Cardiac septum (tissue), 1 donor: Measurements from ENCODE around the gene P2RY1. TPM values are rescaled to one million over a fixed set of nuclear protein-coding genes. Genes with fewer than 3 reads are reported as not detected.
"Not testable (repeated sequence)": the region's sequence is repeated elsewhere in the genome, so short reads cannot be mapped to it uniquely, and the experiment has no call there.

Source experiments
- DNase-seq: peaks from one replicate; pipeline ENCODE4 v3.0.0-alpha.2; 2020; ENCODE audit warnings: low spot score
- intact Hi-C: fragments of 100-400 bp; cut with DNase I; formaldehyde crosslinking; loops from one replicate; pipeline ENCODE4 v1.14.0; 2022
- total RNA-seq: library from RNA; stranded (reverse); fragmentation: NEBNext Ultra II Directional; extraction: Animal tissue kit (Norgen Biotek cat#: 25700); gene quantifications from one replicate; pipeline ENCODE4 v1.2.1, GENCODE V29; 2021
- donor health status: DM: no; HTN: no; CAD: no.

P2RY1 gene
- total RNA-seq, 1 donor from 2014 or later: 4.8 TPM

- intact Hi-C loops: loop anchor here (10.0 kb wide), 2 partner anchors 249 to 629 kb away; no protein-coding TSS in a partner anchor
- peak; percentile 80 for DNase-seq
Measured at GRCh38 chr3:152834191-152834775, 648 bp upstream of the P2RY1 start.

DNA sequence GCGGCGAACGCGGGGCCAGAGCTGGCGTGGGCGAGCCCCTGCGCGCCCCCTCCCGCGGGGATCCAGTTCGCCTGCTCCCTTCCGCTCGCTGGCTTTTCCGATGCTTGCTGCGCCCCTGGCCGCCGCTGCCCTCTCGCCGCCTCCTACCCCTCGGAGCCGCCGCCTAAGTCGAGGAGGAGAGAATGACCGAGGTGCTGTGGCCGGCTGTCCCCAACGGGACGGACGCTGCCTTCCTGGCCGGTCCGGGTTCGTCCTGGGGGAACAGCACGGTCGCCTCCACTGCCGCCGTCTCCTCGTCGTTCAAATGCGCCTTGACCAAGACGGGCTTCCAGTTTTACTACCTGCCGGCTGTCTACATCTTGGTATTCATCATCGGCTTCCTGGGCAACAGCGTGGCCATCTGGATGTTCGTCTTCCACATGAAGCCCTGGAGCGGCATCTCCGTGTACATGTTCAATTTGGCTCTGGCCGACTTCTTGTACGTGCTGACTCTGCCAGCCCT lies 721 bp downstream of the P2RY1 start:
- intact Hi-C loops: loop anchor here (10.0 kb wide), 2 partner anchors 251 to 631 kb away; no protein-coding TSS in a partner anchor
- DNase-seq: no peak

DNA sequence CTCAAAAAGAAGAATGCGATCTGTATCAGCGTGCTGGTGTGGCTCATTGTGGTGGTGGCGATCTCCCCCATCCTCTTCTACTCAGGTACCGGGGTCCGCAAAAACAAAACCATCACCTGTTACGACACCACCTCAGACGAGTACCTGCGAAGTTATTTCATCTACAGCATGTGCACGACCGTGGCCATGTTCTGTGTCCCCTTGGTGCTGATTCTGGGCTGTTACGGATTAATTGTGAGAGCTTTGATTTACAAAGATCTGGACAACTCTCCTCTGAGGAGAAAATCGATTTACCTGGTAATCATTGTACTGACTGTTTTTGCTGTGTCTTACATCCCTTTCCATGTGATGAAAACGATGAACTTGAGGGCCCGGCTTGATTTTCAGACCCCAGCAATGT lies 1.3 kb downstream of the P2RY1 start:
- intact Hi-C loops: loop anchor here (10.0 kb wide), 2 partner anchors 251 to 631 kb away; no protein-coding TSS in a partner anchor
- DNase-seq: no peak

DNA sequence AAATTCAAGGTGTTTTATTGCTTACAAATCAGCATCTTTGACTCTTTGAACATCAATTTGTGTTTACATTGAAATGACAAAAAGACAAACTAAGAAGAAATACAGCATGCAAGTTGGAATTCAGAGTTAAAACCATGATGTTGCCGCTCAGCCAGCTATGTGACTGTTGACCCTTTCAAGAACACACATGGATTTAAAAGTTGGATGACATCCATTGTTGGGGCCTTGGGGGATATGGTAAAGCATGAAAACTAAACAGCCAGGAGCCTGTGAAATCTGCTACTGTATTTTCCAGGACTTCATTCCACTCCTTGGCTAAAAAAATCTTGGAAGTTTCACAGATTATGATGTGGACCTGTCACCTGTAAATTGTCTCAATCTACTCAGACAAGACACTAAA lies 4.6 kb downstream of the P2RY1 start:
- DNase-seq: no peak
- intact Hi-C loops: loop anchor here (10.0 kb wide), 2 partner anchors 255 to 635 kb away; no protein-coding TSS in a partner anchor

DNA sequence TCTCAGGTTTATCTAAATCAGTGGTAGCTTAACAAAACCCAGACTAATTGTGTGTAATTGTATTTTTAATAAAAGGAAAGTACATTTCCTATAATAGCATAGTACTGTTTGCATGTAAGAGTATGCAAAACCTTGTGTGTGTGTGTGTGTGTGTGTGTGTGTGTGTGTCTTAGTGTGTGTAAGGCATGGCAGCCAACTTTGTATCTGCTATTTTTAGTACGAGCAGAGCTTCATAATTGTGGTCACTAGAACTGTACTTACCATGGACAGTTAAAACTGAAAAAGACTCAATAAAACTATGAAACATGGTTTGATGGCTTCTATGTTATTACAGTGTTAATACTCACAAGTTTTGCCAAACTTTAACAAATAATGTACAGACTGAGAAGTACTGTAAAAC lies 6.2 kb downstream of the P2RY1 start:
- intact Hi-C loops: no loop called here
- no peak for DNase-seq

DNA sequence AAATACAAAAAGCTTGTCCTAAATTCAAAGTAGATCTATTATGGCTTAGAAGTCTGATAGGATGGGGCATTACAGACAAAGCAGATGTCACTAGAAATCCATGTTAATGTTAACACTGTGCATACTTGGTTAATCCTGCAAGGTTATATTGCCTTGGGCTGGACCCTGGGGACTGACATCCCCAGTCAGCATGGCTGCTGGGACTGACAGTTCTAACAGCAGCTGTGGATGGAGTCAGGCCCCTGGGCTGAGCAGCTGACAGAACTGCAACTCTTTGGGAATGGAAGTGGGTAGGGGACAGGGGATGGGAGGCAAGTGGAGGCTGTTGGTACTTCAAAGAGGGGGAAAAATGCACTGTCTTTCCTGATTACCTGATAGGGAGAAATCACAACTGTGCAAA lies 7.5 kb downstream of the P2RY1 start:
- intact Hi-C loops: no loop called here
- DNase-seq: no peak

DNA sequence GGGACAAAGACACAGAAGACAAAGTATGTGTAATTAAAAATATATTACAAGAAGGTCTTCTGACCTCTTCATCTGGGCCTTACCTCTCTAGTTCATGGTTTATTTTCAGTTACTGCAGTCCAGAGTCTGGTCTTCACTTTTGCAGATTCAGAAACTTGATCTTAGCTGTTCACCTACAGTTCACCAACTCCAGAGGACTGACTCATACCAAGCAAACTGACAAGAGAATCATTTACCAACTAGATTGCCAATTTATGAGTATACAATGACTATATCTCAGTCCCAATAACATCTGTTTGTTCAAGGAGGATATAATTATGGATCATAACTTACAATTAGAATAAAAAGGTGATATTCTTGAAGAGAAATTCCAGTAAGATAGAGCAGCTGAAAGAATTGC lies 9.0 kb downstream of the P2RY1 start:
- intact Hi-C loops: no loop called here
- DNase-seq: no peak

DNA sequence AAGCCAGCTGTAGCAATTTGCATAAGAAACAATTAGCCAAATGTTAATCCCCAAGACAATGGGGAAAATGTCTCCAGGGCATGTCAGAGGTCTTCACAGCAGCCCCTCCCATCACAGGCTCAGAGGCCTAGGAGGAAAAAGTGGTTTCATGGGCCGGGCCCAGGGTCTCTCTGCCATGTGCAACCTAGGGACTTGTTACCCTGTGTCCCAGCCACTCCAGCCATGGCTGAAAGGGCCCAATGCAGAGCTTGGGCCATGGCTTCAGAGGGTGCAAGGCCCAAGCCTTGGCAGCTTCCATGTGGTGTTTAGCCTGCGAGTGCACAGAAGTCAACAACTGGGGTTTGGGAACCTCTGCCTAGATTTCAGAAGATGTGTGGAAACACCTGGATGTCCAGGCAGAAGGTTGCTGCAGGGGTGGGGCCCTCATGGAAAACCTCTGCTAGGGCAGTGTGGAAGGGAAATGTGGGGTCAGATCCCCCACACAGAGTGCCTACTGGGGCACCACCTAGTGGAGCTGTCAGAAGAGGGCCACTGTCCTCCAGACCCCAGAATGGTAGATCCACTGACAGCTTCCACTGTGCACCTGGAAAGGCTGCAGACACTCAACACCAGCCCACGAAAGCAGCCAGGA lies 11.8 kb downstream of the P2RY1 start:
- intact Hi-C loops, DNase-seq: not testable (repeated sequence)

GRCh38 chr3:152847599-152847998 lies 12.7 kb downstream of the P2RY1 start:
- DNase-seq, intact Hi-C loops: not testable (repeated sequence)

DNA sequence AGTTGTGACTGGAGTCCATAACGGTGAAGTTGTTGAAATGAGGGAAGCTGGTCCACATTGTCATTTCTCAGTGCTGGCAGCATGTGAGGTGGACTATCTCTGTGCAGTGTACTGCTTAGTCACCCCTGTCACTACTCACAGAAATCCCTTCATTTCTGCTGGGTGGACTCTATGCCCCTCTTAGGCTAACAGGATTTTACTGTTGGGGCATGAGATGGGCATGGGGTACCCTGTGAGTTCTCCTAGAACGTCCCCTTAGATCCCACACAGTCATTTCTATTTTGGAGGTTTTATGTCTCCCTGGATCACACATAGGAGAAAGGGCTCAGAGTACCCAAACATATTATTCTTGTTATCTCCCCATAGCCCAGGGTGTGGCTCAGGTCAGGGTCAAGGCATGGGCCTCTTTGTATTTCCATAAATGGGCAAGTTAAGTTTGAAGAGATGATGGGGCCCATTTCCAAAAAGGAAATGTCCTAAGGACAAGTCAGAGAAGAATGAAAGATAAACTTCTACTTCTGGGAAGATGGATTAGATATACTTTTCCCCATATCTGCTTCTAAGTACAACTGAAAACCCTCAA lies 15.2 kb downstream of the P2RY1 start:
- no peak for DNase-seq
- intact Hi-C loops: no loop called here

DNA sequence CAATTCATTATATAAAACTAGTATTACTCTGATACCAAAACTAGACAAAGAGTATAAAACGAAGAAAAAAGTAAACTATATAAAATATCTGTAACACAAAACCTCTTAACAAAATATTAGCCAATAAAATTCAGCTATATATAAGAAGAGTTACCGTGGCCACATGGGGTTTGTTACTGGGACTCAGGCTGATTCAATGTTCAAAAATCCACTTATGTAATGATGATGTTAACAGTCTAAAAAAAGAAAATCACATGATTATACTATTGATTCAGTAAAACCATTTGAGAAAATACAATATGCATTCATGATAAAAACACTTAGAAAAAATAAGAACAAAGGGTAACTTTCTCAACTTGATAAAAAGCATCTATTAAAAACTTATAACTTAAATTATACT lies 18.3 kb downstream of the P2RY1 start:
- DNase-seq: no peak
- intact Hi-C loops: no loop called here

GRCh38 chr3:152857082-152857481 lies 22.2 kb downstream of the P2RY1 start:
- intact Hi-C loops: no loop called here
- no peak for DNase-seq

DNA sequence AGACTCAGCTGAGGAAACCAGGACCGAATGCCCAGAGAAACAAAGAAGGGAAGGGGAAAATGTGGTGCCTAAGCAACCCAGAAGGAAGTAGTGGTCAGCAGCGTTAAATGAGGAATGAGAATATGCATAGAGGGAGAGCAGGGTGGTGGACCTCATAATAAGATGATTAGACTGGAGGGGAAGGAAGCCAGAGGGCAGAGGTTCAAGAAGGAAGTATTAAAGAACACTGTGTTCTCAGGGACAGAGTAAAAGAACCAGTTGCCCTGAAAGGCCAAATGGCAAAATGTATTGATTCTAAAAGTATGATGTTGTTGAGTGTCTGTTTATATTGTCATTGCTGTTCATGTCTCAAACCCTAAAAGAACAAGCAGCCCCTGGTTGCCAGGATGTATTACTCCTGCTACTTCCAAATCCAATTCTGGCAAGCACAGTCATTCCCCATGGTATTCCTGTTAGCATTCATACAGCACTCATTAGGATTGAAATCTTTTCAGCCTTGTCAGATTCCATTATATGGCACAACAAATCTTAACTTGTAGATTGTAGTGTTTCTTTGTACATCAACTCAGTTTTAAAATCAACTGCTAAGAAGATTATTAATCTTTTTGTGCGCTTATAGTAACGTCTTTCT lies 23.4 kb downstream of the P2RY1 start:
- intact Hi-C loops: no loop called here
- DNase-seq: no peak

DNA sequence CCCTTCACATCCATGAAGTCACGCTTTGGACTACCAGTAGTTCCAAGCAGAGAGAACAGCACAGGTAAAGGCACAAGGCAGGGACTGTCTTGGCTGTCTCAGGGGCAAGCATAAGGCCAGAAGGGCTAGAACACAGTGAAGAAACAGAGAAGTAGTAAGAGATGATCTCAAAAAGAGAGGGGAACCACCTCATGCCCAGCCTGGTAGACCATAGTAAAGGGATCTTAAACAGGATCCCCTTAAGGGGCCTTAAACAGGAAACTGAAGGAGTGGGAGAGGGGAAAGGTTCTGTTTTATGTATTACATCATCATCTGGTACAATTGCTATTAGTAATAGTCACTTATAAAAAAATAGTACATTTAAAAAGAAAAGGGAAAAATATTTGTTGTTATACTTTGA lies 25.8 kb downstream of the P2RY1 start:
- no peak for DNase-seq

DNA sequence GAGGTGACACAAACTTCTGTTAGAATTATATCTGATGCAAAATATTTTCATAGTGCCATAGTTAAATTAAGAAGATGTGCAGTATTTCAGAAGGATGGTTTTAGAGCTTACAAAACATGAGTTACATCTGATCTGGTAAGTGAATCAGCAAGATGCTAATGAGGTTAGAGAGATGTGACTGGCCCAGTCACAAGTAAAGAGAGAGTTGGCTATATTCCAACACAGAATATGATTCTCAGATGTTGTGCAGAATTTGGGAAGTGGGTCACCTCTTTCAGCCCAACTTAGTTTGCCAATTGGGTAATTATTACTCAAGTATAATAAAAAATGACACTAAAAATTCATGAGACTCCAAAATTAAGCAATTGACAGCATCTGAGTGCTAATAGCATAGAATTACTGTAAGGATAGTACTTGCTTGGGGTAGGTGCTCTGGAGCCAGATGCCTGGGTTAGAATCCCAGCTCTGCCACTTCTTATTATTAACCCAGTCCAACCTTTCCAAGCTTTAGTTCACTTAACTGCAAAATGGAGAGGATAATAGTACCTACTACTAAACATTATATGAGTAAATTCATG lies 30.8 kb downstream of the P2RY1 start:
- intact Hi-C loops: no loop called here
- no peak for DNase-seq

More for the DNA sequence above, 25.8 kb downstream of the P2RY1 start:
- intact Hi-C loops: no loop called here

DNA sequence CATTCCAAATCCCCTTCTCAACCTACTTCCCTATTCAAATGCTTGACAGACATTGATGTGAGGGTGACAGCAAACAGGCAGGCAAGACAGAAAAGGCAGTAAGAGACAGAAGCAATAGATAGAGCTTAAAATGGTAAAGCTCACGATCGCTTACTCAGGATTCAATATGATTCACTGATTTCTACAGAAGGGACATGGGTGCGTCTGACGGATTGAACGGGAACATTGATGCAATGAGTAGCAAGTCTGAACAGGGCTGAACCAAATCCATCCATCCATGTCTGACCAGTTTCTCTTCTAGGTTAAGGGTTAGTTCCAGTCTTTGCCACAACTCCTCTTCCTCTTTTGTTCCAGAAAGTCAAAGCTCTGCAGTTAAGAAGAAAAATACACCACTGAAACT lies 35.1 kb downstream of the P2RY1 start:
- DNase-seq: no peak
- intact Hi-C loops: no loop called here

DNA sequence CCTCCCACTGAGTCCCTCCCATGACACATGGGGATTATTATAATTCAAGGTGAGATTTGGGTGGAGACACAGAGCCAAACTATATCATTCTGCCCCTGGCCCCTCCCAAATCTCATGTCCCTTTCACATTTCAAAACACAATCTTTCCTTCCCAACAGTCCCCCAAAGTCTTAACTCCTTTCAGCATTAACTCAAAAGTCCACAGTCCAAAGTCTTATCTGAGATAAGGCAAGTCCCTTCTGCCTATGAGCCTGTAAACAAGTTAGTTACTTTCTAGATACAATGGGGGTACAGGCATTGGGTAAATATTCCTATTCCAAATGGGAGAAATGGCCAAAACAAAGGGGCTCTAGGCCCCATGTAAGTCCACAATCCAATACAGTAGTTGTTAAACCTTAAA lies 38.4 kb downstream of the P2RY1 start:
- intact Hi-C loops, DNase-seq: not testable (repeated sequence)

GRCh38 chr3:152874896-152875749 lies 40.2 kb downstream of the P2RY1 start:
- intact Hi-C loops: no loop called here
- DNase-seq: no peak

DNA sequence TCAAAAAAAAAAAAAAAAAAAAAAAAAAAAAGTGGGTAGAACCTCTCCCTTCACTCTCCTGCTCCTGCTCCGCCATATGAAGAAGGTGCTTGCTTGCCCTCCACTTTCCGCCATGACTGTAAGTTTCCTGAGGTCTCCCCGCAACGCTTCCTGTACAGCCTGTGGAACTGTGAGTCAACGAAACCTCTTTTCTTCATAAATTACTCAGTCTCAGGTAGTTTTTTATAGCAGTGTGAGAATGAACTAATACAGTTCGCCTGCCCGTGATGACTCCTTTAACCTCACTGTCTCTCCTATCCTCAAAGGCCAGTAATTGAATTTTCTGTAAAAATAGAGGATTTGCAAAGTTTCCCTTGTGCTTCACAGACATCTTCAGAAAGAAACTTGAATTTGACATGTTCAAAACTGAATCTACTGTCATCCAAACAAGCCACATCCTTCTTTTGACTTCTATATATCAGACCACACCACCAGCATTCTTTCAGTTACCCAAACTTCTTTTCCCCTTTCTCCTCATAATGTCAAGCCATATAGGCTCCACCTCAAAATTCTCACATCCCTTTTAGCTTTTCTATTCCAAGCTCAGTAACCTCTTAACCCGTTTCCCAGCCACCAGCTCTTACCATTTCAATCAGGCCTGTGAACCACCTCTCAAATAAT lies 44.3 kb downstream of the P2RY1 start:
- DNase-seq: no peak
- intact Hi-C loops: no loop called here
